ENCODE measurements around the gene TAGLN. TPM values are rescaled to one million over a fixed set of nuclear protein-coding genes. Genes with fewer than 3 reads are reported as not detected.
A peak's percentile ranks its signal among the peaks of the same experiment; 100 is the strongest.

Gene TAGLN
- total RNA-seq, 1 experiment from 2014 or later: 409 TPM

DNA sequence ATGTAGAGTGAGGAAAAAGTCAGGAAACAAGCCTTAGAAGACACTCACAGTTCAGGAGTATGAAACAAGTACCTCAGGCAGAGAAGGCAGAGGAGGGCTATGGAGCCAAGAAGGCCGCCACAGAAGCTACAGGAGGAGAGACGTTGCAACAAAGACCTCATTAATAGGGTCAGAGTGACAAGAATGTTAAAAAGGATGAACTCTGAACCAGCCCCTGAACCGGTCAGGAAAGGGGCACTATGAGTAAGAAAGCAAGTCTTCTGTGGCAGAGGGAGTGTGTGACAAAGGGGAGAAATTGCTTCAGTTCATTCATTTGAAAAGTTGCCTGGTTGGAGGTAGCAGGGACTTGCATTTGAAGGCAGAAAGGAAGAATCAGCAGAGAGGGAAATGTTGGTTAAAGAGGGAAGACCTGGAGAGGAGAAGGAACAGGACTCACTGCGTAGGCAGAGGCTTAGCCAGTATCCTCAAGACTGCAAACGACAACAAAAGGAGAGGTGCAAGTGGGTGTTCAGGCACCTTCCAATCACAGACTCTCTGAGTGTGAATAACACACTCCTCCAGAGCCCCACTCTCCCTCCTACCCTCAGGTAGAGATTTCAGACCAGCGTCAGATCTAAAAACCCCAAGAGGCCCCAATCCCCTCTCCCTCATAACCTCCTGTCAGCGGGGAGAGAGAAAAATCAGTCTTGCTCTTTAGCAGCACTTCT is 15.4 kb downstream of the TAGLN start:
- no peak for DNase-seq (ENCODE audit: low read depth)

DNA sequence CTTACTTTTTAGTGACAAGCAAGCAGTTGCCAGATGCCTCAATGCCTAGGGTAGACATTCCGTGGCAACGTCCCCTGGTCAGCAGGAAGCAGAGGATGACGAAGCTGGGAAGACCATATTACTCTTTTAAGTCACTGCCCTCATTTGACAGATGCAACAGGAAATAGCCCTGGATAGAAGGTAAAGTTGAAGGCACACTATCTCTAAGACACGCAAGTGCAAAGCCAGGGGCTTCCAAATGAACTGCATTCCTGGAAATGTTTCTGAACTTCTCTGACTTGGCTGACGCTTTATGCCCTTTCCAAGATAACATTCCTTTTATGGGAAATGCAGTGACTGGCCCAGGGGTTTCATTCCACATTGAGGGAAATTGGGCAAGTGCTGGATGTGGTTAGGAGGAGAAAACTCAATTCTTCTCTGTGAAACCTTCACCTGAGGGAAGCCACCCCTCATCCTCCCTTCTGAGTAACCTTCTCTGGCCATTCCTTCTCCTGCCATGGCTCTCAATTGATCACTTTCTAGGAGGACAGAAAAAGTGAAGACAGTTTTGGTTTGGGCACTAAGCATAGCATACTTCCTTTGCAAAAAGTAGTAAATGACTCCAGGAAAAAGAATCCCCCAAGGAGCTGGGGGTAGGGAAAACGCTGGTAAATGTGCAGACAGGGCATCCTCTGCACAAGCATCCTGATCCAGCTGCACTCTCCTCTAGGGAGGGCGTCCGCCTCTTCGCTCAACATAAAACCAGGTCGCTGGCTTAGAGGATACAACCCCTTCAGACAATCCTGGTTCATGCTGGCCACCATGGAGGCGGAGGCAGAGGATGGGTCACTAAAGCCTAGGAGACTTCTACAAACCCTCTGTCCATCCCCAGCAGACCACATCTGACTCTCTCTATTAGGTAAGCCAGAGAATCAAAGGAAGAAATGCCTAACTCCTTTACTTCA is 18.2 kb downstream of the TAGLN start:
- DNase-seq (ENCODE audit: low read depth): peak; percentile 46

DNA sequence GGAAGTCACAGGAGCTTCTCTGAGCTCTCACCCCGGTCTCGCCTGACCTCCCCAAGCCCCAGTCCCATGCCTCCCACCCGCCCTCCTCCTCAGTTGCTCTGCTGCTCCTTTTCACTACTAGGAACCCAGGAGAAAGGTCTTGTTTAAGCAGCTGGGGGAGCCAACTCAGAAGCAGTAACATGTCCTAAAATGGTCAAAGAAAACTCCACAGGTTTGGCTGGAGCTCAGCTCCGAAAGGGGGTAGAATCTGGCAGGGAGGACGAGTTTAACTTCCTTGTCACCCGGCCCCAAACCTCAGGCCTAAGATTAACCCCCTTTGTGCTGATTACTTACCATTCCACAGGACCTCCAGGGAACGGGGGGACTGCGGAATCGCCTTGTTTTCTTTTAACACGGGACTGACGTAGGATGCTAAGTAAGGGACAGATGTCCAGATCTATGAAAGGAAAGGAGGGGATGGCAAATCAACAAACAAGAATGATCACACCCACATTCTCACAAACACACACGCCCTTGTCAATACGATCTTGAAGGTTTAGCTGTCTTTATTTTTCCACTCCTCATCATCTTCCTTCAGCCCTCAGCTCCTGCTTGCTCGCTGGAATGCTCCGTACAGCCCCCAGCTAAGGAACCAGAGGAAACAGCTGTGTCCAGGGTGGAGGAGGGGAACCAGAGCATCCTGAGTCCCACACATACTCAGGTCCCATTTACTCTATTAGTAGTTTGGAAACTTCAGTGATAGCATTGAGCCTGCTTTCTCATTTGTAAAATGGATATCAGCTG is 19.2 kb downstream of the TAGLN start:
- no peak for DNase-seq (ENCODE audit: low read depth)

DNA sequence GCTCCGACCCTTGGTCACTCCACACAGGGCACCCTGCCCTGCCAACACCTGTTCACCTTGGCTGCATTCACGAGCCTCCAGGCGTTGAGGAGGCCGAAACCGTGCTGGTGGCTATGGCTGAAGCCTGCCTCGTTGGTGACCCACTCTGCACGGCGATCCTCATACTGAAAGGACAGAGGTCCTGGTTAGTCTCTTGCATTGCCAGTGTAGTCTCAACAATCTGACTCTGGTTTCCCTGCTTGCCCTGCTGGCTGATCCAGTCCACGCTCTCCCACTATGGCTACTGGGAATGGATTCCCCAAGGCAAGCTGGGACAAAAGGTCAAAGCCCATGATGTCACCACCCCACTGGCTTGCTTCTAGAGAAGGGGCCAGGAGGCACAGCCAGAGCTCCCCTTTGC is 19.8 kb downstream of the TAGLN start:
- DNase-seq (ENCODE audit: low read depth): no peak

DNA sequence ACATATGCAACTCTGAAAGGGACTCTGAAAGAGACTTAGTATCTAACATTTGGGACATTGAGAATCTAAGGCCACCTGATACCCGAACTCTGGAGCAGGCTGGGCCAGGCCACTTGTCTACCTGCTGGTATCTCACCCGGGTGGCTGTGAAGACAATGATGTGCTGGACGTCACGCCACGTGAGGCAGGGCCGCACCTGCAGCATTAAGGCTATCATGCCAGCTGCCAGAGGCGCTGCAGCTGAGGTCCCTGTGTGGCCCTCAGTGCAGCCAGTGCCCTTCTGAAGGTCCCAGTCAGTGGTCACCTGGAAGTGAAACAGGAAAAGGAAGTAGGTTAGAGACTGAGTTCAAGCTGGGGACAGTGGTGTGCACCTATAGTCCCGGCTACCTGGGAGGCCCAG is 20.3 kb downstream of the TAGLN start:
- no peak for DNase-seq (ENCODE audit: low read depth)

DNA sequence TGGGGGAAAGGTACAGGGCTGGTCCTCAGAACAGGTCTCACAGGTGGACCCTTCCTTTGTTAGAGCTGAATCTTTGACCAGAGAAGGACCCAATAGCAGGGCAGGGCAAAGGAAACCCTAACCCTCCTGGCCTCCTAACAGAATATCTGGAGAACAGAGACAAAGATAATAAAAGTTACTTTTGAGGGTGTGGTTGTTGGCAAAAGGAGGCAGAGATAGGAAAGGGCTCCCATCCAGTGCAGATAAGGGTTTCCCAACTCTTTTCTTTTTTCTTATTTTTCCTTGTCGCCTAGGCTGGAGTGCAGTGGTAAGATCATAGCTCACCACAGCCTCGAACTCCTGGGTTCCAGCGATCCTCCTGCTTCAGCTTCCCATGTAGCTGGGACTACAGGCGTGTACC is 20.8 kb downstream of the TAGLN start:
- DNase-seq (ENCODE audit: low read depth): no peak

DNA sequence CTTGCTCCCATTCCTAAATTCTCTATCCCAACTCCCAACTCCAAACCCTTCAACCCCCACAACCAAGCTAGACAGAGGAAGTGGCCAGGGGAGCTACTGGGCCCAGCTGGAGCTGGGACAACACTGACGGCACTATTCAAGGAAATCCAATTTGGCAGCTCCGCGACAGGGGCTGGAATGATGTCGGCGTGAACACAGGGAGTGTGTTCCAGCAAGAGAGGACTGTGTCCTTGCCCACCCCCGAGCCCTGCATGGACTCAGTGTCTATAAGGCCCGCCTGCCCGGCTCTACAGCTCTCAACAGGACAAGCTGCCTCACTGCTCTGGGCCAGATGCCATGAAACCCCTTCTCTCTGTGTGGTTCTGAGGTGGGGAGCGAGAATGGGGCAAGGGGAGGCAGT is 21.4 kb downstream of the TAGLN start:
- DNase-seq (ENCODE audit: low read depth): no peak

DNA sequence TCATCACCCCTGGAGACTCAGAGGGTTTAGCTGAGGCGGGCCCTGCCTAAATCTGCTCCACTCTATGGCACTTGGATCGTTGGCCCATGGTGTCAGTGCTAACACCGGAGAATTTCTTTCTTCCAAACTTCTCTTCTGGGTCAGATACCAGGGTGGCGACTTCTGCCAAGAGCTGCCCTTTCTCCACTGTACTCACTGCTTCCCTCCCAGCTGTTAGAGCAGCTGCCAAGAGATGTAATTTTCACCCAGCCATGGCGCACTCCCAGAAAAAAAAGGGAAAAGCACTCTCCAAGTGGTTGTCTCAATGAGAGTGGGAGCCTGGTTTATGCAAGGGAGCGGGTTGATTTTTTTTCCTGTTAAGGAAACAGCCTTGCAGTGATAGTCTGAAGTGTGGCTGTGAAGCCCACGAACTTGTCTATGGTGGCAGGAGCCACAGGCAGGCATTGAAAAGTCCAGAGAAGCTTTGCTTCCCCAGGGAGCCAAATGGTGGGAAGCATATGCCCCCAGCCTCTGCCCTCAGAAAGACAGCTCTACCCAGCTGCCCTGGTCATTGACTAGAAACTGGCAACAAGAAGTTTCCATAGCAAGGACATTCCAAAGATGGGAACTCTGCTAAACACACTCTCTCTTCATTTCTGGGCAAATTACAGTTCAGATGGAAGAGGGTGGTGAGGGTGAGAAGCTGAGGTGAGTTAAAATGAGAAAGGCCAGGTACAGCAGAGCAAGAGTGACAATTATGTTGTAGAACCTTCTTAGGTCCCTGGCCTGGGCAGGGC is 22.0 kb downstream of the TAGLN start:
- DNase-seq (ENCODE audit: low read depth): no peak

DNA sequence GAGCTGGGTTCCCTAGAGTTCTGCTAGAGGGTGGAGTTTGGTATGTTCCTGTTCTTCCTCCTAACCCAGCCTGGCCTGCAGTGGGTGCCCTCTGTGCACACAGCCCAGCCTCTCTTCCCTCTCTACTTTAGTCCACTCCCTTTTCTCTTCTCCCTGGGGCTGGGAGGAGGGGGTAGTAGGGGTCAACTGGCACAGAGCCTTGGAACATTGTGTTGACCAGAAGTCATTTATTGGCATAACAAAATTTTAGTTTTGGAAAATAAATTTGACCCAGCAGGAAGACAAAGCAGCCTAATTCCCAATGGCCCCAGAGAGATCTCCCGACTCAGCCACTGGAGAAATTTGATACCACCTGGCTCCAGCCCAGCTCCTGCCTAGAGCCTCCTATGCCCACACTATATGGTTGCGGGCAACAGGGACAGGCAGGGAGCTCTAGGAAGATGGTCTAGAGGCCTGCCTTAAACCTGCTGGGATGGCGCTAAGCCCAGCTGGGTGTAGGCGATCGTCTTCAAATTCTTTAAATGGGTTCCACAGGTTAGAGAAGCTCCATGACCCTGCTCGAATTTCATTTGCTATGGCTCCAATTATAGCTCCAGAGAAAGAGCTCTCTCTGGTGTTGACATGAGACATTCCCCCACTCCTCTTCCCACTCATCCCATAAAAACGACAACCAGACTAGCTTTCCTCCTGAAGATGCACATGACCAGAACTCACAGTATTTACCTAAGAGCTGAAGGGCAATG is 22.8 kb downstream of the TAGLN start:
- peak; percentile 79 for DNase-seq (ENCODE audit: low read depth)

DNA sequence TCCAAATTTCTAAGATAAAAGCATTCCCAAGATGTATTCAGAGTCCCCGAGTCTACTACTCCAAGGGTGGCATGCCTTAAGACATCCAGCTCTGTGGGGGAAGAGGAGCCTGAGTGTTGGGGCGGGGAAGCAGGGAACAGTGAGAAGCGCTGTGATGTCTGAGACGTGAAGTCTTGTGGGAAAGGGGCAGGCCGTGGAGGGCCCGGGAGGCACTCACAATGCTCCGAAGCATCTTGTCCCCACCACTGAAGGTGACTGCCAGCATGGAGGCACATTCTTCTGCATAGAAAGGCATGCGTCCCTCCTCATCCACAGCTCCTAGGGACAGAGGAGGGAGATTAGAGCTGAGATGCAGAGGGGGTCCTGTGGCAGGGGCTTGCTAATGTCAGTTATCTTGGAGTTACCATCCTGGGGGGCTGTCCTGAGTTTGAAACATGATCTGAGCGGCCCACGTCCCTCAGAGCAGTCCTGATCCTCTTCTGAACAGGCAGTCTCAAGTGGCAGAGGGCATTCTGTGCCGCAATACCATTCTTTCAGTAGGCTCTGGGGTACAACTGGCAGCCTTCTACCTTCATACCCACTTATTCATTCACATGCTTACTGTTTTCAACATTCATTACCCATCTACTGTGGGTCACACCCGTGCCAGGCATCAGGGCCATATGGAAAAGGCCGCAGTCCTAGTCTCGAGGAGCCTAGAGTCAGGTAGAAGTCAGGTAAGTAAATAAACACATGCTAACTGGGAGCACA is 24.0 kb downstream of the TAGLN start:
- no peak for DNase-seq (ENCODE audit: low read depth)

DNA sequence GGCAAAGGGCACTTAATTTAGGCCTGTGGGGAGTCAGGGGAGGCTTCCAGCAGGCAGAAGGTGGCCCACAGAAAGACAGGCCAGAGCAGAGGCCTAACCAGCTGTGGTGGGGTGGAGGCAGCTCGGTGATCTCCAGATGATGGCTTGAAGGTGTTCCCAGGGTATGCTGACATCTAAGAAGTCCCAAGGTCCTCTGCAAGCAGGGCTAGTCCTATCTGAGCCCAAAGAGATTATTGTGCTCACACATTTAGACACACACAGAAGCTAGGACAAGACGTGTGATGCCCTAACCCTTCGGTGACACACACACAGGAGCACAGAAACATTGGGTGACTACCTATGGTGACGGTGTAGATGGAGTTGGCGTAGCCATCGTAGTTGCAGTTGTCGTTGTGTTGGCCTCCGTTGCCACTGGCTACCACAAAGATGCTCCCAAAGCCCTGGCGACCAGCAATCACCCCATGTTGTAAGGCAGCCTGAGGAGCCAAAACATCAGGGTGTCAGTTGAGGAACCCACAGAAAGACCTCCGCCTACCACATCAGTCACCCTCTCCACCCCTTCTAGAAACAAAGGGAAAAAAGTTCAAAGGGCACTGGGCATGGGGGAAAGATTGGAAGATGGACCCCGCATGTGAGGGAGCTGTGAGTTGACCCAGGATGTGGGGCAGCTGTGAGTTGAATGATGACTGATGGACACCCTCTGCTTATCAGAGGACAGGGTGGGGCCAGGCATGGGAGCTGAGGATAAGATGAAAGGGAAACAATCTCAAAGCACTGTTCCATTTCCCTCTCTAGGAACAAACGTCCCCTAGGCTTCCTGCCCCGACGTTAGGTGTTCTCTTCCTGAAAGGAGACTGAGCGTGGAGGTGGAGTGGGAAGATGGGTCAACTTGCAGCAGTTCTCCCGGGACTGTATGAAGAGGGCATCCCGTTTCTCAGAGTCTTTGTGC is 24.8 kb downstream of the TAGLN start:
- no peak for DNase-seq (ENCODE audit: low read depth)

DNA sequence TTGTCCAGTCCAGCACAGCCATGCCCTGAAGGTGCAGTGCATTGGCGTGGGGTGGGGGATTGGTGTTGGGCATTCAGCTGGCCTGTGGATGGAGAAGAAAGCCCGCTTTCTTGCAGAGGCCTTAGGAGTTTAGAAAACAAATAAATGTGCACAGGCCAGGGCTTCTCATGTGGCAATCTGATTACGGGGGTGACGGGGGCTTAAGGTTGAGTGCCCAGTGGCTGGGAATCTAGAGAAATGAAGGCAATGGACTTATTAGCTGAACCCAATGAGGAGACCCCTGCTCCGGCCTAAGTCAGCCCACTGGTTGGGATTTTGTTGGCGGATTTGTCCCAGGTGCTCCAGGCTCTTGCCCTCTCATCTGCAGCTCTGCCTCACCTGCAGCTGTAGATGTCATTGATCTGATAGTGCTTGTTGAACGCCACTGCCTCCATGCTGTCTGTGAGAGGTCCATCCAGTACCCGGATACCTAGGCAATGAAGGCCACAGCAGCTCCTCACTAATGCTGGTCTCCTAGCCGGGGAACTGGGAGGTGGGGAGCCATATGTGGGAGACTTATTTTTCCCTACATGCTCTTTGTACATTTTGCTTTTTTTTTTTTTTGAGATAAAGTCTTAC is 26.5 kb downstream of the TAGLN start:
- no peak for DNase-seq (ENCODE audit: low read depth)

DNA sequence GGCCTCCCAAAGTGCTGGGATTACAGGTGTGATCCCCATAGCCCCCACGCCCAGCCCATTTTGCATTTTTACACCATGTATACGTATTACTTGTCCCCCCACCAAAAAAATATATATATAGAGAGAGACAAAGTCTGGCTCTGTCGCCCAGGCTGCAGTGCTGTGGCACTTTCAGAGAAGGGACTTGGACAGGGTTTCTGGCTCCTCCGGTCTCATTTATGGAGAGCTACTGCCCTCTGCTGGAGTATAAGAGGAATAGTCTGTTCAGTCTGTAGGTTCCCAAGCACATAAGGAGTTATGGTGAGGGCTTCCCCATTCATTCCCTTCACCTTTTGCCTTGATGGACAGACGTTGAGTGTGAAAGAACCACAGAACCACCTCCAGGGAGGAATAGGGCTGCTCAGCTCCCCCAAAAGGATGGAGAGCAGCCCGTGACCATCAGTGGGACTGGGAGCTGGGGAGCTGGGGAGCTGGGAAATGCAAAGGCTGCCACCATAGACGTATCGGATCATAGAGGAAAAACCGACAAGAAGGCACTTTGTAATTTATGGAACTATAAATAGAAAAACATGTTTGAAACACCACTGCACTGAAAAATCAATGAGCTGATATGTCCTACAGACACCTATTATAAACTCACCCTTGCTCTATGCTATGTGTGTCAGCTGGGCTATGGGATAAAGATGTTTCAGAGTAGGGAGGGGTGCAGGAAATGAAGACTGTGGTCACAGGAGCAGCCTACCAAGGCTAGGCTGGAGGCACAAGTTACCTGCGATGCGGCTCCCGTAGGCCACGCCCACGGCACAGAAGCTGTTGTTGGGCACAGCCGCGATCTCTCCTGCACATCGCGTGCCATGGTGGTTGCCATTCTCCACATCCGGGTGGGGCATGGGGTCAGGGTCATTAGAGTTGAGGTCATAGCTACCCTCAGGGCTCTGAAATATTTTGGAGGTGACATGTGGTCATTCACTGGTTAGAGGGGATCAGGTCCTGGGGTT is 27.5 kb downstream of the TAGLN start:
- peak; percentile 77 for DNase-seq (ENCODE audit: low read depth)

DNA sequence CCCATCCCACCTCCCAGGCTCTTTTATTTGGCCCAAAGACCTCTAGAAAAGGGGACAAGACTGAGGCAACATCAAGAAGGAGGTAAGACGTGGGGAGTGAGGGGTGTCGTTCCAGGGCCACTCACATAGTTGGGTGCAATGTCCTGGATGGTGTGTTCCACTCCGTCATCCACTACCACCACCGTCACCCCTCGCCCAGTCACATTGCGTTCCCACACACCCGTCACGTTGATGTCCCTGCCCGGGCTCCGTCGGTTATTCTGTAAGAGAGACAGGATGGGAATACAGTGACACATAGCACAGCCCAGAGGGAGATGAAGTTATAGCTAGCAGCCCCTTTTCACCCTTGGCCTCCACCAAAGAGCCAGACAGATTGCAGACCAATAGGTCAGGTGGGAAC is 28.9 kb downstream of the TAGLN start:
- DNase-seq (ENCODE audit: low read depth): no peak

DNA sequence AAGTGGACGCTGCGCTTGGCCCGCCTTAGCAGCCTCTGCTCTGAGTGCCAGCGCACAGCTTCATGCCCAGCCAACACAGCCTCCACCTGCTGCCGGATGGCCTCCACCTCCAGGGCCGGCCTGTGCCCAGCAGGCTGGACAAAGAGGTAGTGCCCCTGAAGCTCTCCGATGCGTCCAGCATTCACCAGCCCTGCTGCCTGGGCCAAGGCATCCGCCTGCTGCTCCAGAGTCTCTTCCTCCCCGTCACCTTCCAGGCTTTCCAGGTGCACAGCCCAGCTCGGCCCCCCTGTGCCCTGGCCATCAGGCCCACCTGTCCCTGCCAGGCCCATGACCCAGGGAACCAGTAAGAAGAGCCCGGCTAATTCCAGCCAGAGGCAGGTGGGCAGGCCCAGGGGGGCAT is 30.2 kb downstream of the TAGLN start:
- DNase-seq (ENCODE audit: low read depth): no peak

DNA sequence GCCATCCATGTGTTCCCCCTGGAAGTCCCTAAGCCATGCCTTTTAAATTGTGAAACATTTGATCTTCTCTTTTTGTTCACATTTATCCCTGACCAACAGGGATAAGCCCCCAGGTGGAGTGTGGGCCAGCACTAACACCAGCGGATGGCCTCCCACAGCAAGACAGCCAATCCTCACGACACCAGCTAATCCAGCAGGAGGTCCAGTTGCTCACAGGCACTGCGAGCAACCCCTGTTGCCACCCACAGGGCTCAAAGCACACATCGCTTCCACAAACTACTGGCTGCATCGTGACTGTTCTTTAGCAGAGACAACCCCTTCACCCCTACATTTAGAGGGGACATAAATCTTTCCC is 30.7 kb downstream of the TAGLN start:
- DNase-seq (ENCODE audit: low read depth): no peak

DNA sequence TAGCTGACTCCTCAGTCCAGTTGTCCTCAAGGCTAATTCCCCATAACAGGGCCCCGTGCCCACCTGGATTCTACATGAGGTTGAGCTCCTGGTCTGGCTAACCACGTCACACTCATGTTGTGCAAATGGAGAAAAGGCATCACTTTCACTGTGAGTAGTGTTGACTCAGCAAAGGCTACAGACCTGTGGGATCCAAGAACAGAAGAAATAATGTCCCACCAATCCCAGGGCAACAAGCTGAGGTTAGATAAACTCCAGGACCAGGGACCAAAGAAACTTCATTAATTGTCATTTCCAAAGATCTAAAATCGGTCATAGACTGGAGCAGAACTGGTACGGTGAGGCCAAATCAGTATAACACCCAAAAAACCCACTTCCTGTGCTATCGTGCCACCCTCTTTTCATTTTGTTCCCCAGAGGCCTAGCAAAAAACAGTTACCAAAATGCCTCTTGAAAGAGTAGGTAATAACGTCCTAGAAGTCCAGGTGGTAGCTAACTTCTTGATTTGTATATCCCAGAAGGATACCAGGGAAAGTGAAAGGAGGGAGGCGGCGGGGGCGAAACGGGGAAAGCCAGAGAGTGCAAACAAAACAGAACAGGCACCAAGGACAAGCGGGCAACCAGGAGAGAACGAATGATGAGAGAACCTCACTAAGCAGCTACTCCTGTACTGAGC is 31.3 kb downstream of the TAGLN start:
- no peak for DNase-seq (ENCODE audit: low read depth)
